Measurements from ENCODE around the gene PSIP1.
"Not testable (repeated sequence)": the region's sequence is repeated elsewhere in the genome, so short reads cannot be mapped to it uniquely, and the experiment has no call there.

The PSIP1 gene

GRCh38 chr9:15501803-15502202 lies 9.0 kb downstream of the PSIP1 start:
- DNase-seq: no peak

DNA sequence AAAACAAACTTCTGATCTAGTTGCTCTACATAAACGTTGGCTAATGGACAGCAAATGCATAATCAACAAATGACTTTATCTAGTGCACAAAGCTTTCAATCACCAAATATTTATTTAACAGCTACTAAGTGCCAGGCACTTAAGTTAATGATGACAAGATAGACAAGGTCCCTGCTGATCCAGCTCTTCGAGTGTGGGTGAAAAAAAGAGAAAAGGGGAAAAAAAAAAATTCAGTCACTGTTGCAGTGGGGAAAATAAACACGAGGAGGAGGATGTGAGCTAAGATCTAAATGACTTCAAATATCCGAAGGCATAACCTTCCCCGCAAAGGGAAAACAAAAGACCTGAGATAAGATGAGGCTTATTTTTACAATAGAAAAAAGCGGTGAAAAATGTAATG lies 9.6 kb downstream of the PSIP1 start:
- no peak for DNase-seq

DNA sequence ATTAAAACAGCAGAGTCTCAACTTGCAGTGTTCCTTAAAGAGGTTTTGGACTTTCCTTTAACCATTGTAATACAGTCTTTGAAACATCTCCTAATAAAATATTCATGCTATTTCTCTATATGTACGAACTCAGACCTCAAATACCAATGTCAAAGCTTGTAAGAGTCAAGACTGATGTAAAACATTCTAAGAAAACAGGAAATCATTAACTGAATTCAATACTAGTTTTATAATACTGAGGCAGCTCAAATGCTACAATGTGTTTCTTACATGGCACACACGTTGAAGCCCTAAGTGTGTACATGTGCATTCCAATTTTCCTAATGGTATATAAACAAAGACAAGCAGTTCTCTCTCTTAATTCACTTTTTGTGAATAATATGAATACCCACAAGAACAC lies 11.6 kb downstream of the PSIP1 start:
- no peak for DNase-seq

DNA sequence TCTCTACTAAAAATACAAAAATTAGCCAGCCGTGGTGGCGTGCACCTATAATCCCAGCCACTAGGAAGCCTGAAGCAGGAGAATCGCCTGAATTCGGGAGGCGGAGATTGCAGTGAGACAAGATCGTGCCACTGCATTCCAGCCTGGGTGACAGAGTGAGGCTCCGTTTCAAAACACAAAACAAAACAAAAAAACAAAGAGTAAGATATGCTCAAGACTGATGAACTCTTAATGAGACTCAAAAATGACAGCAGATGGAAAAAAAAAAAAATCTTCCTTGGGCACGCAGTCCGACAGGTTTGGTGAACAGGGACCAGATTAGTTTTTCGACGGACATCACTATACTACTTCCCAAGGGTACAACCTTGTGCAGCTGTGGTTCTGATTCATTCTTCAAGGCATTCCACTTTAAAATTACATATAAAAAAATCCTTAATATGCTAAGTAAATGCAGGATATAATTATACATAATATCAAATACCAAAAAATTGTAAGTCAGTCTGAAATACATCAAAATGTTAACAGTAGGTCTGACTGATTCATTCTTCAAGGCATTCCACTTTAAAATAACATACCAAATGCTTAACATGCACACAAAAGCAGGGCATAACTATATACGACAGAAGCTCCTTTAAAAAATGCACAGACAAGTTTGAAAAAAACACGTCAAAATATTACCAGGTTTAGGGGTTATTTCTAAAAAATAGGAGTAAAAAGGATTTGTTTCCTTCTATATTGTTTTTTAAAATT lies 12.3 kb downstream of the PSIP1 start:
- no peak for DNase-seq

DNA sequence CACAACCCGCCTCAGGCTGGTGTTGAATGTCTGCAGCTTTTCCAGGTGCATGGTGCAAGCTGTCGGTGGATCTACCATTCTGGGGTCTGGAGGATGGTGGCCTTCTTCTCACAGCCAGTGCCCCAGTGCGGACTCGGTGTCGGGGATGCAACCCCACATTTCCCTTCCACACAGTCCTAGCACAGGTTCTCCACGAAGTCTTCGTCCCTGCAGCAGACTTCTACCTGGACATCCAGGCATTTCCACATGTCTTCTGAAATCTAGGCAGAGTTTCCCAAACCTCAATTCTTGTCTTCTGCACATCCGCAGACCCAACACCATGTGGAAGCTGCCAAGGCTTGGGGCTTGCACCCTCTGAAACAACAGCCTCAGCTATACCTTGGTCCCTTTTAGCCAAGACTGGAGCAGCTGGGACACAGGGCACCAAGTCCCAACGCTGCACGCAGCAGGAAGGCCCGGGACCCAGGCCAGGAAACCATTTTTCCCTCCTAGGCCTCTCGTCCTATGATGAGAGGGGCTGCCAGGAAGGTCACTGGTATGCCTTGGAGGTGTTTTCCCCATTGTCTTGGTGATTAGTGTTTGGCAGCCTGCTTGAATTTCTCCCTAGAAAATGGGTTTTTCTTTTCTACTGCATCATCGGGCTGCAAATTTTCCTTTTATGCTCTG lies 18.2 kb downstream of the PSIP1 start:
- no peak for DNase-seq

GRCh38 chr9:15491950-15492349 lies 18.8 kb downstream of the PSIP1 start:
- DNase-seq: no peak

DNA sequence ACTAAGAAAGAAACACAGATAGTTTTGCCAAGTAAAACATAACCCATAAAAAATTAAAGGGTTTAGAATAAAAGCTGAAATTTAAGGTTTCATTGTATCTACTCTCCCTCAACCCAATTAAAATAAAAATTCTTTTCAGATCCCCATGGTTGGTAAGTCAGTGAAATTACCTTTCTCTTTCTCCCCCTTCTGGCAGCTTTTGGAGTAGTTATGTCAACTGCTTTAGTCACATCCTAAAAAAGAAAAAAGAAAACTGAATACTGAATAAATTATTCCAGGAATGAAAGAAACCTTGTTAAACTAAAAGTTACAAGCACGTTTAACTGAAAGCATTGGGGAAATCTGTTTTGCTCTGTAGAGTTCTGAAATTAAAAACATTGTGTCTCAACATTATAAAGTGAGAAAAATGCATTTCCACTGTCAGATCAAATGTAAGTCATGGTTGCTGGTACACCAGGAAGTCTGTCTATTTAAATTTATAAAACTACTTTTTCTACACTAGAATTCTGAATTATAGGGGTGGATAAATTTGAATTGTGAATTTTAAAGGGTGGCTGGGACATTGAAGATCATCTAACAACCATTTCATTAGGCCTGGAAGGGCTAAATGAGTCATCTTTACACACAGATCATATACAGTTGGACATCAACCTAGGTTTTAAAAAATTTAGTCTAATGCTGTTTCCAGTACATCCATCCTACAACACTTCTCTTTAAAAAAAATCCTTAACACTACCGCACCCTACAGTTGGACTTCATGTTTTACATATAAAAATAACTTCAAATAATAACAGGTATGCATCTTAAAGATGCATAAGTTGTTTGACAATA lies 24.7 kb downstream of the PSIP1 start:
- no peak for DNase-seq

GRCh38 chr9:15484802-15485201 lies 26.0 kb downstream of the PSIP1 start:
- no peak for DNase-seq

DNA sequence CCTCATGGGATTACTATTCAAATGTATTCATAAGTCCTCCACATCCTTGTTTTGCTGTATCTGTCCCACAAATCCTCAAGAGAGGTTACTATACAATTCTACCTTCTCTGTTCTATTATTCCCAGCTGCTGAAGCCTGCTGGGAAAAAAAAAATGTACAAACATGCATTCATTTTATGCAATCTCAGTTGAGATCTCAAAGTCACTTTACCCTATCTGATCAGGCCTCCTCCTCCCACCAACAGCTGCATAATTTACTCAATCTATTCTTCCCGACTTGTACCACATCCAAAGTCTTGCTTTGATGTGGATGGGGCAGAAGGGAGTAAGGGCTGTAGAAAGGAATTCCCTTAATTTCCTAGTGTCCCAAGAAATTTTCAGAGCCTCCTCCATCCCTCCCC lies 28.6 kb downstream of the PSIP1 start:
- no peak for DNase-seq

DNA sequence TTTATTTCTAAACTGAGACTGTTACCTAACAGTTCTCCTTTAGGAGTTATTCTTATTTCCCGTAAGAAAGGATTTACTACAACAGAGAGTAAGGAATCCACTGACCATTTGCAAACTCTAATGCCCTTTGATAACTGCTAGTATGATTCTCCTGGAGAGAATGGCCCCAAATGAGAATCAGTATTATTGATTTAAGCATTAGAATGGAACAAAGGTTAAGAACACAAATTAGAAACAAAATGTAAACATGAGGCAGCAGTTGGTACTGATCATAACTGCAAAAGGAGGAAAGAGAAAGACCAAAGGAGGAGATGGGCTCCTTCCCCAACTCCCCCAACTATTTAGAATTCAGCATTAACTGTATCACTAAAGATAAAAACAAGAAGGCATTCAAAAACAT lies 30.7 kb downstream of the PSIP1 start:
- no peak for DNase-seq

GRCh38 chr9:15475923-15476536 lies 34.7 kb downstream of the PSIP1 start:
- no peak for DNase-seq

- no peak for DNase-seq
These were observed 40.9 kb downstream of the PSIP1 start for GRCh38 chr9:15469862-15470261.

GRCh38 chr9:15469406-15469805 lies 41.4 kb downstream of the PSIP1 start:
- DNase-seq: no peak

GRCh38 chr9:15468145-15468544 lies 42.6 kb downstream of the PSIP1 start:
- no peak for DNase-seq

DNA sequence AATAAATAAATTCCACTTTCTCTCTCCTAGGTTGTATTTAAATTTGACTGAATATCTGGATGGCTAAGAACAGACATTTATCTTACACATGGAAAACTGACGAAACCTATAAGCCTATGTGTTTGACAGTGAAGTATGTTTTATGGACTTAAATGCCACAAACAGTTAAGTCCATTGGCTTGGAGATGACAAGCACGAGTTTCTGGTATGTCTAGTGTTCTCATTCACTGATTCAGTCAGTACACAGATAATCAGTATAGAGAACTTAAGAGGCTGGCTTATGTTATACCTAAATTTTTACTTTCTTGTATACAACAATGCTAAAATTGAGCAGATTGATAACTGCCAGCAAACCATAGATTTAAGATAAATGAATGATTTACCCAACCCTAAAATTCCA lies 49.2 kb downstream of the PSIP1 start:
- no peak for DNase-seq

DNA sequence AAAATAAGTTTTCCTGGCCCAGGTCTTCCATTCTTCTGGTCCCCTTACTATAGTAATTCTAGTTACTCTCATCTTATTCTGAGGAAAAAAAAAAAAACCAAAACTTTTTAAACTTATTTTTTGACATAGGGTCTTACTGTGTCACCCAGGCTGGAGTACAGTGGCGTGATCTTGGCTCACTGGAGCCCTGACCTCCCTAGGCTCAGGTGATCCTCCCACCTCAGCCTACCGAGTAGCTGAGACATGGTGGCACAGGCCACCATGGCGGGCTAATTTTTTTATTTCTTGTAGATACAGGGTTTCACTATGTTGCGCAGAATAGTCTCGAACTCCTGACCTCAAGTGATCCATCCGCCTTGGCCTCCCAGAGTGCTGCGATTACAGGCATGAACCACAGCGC lies 49.7 kb downstream of the PSIP1 start:
- DNase-seq: no peak

DNA sequence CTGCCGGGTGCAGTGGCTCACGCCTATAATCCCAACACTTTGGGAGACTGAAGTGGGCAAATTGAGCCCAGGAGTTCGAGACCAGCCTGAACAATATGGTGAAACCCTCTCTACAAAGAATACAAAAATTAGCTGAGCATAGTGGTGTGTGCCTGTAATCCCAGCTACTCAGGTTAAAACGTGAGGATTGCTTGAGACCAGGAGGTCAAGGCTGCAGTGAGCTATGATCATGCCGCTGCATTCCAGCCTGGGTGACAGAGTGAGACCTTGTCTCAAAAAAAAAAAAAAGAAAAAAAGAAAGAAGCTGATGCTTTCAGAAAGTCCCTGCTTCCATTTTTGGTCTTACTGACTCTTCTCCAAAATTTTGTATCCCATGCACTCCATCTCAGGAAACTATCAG lies 56.8 kb downstream of the PSIP1 start:
- DNase-seq: no peak

DNA sequence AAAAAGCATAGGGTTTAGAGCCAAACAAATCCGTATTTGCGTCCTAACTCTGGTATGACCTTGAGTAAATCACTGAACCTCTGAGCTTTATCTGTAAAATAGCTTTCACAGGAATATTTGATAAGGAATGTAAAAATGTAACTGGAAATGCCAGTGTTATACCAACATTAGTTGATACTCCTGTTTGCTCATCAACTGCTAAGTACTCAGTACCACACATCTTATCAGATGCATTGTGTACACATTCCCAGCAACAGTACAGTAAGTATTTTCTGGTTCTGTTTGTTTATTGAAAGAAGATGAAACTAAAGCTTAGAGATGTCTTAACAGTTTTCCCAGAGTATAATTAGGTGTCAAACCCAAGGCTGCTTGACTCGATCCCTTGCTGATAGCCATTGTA lies 66.6 kb downstream of the PSIP1 start:
- no peak for DNase-seq

- DNase-seq: not testable (repeated sequence)
These were observed 68.5 kb downstream of the PSIP1 start for GRCh38 chr9:15442264-15442663.

GRCh38 chr9:15441841-15442240 lies 68.9 kb downstream of the PSIP1 start:
- not testable (repeated sequence) for DNase-seq

DNA sequence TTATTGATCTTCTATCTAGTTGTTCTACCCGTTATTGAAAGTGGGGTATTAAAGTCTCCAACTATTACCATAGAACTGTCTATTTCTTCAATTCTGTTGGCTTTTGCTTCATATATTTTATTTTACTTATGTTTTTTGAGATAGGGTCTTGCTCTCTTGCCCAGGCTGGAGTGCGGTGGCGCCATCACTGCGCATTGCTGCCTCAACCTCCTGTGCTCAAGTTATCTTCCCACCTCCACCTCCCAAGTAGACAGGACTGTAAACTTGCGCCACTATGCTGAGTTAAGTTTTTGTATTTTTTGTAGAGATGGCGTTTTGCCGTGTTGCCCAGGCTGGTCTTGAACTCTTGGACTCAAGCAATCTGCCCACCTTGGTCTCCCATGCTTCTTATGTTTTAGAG lies 71.9 kb downstream of the PSIP1 start:
- no peak for DNase-seq

GRCh38 chr9:15433661-15434060 lies 77.1 kb downstream of the PSIP1 start:
- DNase-seq: no peak

- DNase-seq: no peak
These were observed 77.6 kb downstream of the PSIP1 start for GRCh38 chr9:15433191-15433590.

All from activated naive CD4-positive, alpha-beta T cell treated with Interleukin-2 at 50 U/mL for 16 hours (primary cell).